ENCODE results near the gene CYTH1.
A peak's percentile ranks its signal among the peaks of the same experiment; 100 is the strongest.

The CYTH1 gene

DNA sequence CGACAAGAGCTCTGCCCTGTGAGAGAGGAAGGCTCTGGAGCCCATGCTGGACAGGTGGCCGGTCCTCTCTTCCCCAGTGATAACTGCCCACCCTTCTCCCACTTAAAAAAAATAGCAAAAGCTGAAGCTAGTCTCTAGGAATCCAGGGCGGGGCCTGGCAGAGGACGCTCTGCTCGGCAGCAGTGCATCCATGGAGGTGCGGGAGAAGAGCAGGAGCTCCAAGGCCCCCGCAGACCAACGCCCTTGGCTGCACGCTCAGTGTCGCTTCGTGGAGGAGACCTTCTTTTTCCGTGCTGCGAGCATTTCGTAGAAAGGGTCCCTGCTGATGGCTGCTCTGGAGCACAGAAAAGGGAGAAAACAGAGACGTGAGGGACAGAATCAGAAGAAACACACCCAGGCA is 106.2 kb downstream of the CYTH1 start:
- H3K27me3 ChIP-seq (replicated peaks), result no peaks in the 10 kb centered on the region
- no peak for DNase-seq
- peaks cover 12% of the 10 kb centered on the region for H3K36me3 ChIP-seq (replicated peaks)
- H3K4me3 ChIP-seq (ENCODE audit: low read depth, low read length), result no peak overlapping the region
- TF ChIP-seq, protein P1, sequence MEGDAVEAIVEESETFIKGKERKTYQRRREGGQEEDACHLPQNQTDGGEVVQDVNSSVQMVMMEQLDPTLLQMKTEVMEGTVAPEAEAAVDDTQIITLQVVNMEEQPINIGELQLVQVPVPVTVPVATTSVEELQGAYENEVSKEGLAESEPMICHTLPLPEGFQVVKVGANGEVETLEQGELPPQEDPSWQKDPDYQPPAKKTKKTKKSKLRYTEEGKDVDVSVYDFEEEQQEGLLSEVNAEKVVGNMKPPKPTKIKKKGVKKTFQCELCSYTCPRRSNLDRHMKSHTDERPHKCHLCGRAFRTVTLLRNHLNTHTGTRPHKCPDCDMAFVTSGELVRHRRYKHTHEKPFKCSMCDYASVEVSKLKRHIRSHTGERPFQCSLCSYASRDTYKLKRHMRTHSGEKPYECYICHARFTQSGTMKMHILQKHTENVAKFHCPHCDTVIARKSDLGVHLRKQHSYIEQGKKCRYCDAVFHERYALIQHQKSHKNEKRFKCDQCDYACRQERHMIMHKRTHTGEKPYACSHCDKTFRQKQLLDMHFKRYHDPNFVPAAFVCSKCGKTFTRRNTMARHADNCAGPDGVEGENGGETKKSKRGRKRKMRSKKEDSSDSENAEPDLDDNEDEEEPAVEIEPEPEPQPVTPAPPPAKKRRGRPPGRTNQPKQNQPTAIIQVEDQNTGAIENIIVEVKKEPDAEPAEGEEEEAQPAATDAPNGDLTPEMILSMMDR (IDR thresholded peaks at IDR 0.05; ENCODE audit: low read depth, low read length, missing control alignments), result no peak
- in situ Hi-C loops (cut with HindIII; ENCODE audit: low pct_ligation_motif_present, low sequenced_read_pairs), result no loop called here
- no peak overlapping the region for H3K27ac ChIP-seq

DNA sequence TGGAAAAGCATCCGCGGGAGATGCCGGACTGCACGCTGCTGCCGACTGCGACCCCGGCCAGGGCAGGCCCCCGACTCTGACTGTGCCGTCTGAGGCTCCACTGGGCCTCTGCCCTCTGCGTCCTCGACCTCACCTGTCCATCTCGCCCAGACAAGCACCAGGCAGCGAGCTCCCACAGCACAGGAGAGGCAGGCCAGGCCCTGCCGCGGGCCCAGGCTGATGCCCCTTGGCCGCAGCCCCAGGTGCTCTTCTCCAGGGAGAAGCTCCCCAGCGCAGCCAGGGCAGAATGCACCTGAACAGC is 106.8 kb downstream of the CYTH1 start:
- Histone ChIP-seq H3K27me3 (replicated peaks) (no peaks in the 10 kb centered on the region), H3K4me3 (ENCODE audit: low read depth, low read length) (no peak overlapping the region), H3K36me3 (replicated peaks) (peaks cover 12% of the 10 kb centered on the region), H3K27ac (no peak overlapping the region)
- in situ Hi-C loops (cut with HindIII; ENCODE audit: low pct_ligation_motif_present, low sequenced_read_pairs), result no loop called here
- TF ChIP-seq, protein P1 (IDR thresholded peaks at IDR 0.05; ENCODE audit: low read depth, low read length, missing control alignments), result no peak
- no peak for DNase-seq

DNA sequence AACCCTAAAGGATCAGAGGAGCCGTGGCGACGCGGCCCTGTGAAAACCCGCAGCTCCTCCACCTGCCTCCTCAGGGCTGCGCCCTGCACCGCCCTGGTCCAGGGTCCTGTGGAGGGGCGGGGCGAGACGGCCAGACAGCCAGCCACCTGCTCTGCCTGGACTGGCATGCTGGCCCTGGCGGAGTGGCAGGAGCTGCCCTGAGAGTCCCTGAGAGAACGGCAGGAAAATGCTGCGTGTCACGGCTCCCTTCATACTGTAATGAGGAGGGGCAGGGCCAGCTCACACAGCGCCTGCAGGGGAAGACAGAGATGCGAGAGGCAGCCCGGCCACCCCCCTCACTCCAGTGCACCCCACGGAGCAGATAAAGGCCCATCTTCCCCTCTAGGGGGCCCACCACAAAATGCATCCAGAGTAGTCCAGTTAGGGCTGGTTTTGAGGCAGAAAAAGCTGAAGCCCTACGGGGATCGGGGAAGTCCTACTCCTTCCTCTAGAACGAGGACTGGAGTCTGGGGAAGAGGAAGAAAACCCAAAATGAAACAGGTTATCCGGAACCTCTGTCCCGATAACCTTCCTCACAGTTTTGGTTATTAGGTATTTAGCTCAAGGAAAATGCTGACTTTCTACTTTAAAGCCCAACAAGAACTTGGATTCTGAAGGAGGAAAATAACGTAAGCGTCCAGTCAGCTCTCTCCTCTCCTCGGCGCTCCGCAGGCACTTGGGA is 107.3 kb downstream of the CYTH1 start:
- TF ChIP-seq, protein P1 (IDR thresholded peaks at IDR 0.05; ENCODE audit: low read depth, low read length, missing control alignments), result peak; percentile 24
- peaks cover 12% of the 10 kb centered on the region for H3K36me3 ChIP-seq (replicated peaks)
- in situ Hi-C loops (cut with HindIII; ENCODE audit: low pct_ligation_motif_present, low sequenced_read_pairs), result no loop called here
- no peak overlapping the region for H3K4me3 ChIP-seq (ENCODE audit: low read depth, low read length)
- H3K27me3 ChIP-seq (replicated peaks), result no peaks in the 10 kb centered on the region
- DNase-seq, result no peak
- no peak overlapping the region for H3K27ac ChIP-seq

DNA sequence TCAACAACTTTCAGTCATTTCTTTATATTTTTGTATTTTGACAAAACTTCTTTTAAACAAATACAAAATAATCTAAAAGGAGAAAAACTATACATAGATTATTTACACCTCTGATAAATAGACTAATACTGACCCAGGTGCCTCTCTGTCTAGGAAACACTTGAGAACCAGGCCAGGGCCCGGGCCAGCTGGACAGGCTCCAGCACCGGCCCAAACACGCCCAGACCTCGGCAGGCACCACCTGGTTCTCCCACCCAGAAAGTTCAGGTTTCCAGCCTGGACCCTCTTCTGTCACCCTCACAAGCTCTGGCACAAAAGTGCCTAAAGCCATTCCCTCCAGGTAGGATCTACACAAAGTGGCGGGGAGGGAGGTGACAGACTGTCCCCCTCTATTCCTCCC is 107.9 kb downstream of the CYTH1 start:
- no peak for DNase-seq
- H3K4me3 ChIP-seq (ENCODE audit: low read depth, low read length), result no peak overlapping the region
- H3K27me3 ChIP-seq (replicated peaks), result no peaks in the 10 kb centered on the region
- H3K27ac ChIP-seq, result no peak overlapping the region
- H3K36me3 ChIP-seq (replicated peaks), result peaks cover 12% of the 10 kb centered on the region
- in situ Hi-C loops (cut with HindIII; ENCODE audit: low pct_ligation_motif_present, low sequenced_read_pairs), result no loop called here
- TF ChIP-seq, protein P1 (IDR thresholded peaks at IDR 0.05; ENCODE audit: low read depth, low read length, missing control alignments), result no peak

DNA sequence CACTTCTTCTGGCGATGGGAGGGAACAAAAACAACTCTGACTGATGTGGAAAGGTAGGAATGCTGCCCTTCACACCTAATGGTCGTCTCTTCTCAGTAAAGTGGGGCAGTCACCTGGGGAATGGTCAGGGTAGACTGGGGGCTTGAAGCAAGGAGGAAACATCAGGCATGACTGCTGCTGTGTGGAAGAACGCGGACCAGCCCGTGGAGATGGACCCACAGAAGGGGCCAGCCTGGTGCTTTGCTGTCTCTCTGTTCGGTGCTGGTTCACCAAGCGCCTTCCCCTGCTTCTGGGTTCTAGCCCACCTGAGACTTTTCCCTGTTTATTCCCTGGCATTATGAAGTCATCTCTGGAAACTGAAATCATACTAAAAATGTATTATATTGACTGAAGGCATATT is 108.7 kb downstream of the CYTH1 start:
- Histone ChIP-seq H3K36me3 (replicated peaks) (peaks cover 12% of the 10 kb centered on the region), H3K4me3 (ENCODE audit: low read depth, low read length) (no peak overlapping the region), H3K27ac (no peak overlapping the region), H3K27me3 (replicated peaks) (no peaks in the 10 kb centered on the region)
- in situ Hi-C loops (cut with HindIII; ENCODE audit: low pct_ligation_motif_present, low sequenced_read_pairs), result no loop called here
- TF ChIP-seq, protein P1 (IDR thresholded peaks at IDR 0.05; ENCODE audit: low read depth, low read length, missing control alignments), result no peak
- no peak for DNase-seq

DNA sequence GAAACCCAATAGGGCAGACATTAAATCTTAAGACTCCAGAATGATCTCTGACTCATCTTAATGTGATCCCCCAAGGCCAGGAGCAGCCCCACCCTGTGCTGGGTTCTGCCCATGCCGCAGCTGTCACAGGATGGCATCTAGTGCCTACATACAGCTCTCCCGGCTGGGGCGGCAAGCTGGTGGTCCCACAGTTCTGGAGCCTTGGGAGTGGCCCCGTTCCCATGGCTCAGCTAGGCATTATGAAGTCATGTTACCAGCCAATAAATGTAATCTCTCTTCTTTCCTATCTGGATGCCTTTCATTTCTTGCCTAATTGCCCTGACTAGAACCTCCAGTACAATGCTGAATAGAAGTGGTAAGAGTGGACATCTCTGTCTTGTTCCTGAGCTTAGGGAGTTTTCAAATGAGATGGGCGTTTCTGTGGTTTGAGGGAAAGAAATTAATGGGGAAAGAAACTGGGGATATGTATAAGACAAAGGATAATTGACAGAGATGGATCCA is 109.2 kb downstream of the CYTH1 start:
- in situ Hi-C loops (cut with HindIII; ENCODE audit: low pct_ligation_motif_present, low sequenced_read_pairs), result no loop called here
- Histone ChIP-seq H3K36me3 (replicated peaks) (peaks cover 12% of the 10 kb centered on the region), H3K4me3 (ENCODE audit: low read depth, low read length) (no peak overlapping the region), H3K27me3 (replicated peaks) (no peaks in the 10 kb centered on the region), H3K27ac (no peak overlapping the region)
- DNase-seq, result no peak
- TF ChIP-seq, protein P1 (IDR thresholded peaks at IDR 0.05; ENCODE audit: low read depth, low read length, missing control alignments), result no peak

All from brain microvascular endothelial cell (primary cell).